Measurements from ENCODE around the gene TFR2. TPM values are rescaled to one million over a fixed set of nuclear protein-coding genes. Genes with fewer than 3 reads are reported as not detected.

Gene TFR2
- total and polyA plus RNA-seq, 2 of the 13 experiments (the other 11 are each of a cell fraction or from before 2014, with no cell fraction given), result 36.9 to 64.2 TPM

- intact Hi-C loops (cut with micrococcal nuclease; ENCODE audit: unreplicated experiment) (no loop called here), in situ Hi-C loops (cut with HindIII; ENCODE audit: extremely low pct_ligation_motif_present, low pct_unique_long_range_greater_than_20kb) (no loop called here)
- Histone ChIP-seq H3K36me3 (replicated peaks in 1 of 2; ENCODE audit: control insufficient read depth in 1 of 2, insufficient read depth in 2 of 2, low read length in 2 of 2) (peaks cover 14 to 29% of the 10 kb centered on the region in 2 experiments; a peak in 4 of 5 replicates), H3K79me2 (ENCODE audit: insufficient read depth, low read length) (peaks cover 9% of the 10 kb centered on the region), H4K20me1 (ENCODE audit: insufficient read depth, low read length) (peaks cover 8% of the 10 kb centered on the region; the same call in 1 of the 2 replicates), H3K9ac (ENCODE audit: insufficient read depth, low read depth, low read length) (no peak overlapping the region), H3K4me1 (ENCODE audit: insufficient read depth, low read length) (peaks cover 38% of the 10 kb centered on the region), H3K27ac (ENCODE audit: extremely low read length, insufficient read depth, low read length) (no peak overlapping the region), H3K4me3 (replicated peaks in 1 of 3; ENCODE audit: insufficient read depth in 1 of 3, low read depth in 2 of 3, low read length in 3 of 3) (no peak overlapping the region), H3K27me3 (ENCODE audit: control insufficient read depth in 1 of 2, insufficient read depth in 2 of 2, low read length in 2 of 2) (peaks cover 0 to 4% of the 10 kb centered on the region in 2 experiments; a peak in 2 of 5 replicates), H3K9me3 (ENCODE audit: low read length) (no peaks in the 10 kb centered on the region), H3K4me2 (ENCODE audit: low read depth, low read length) (no peak overlapping the region), H2AFZ (ENCODE audit: low read length) (no peak overlapping the region)
- POLR2A ChIA-PET, result interaction anchor here (1.0 to 1.8 kb wide), 4 partner anchors 28 to 247 kb away, joined by 3 to 6 read pairs (median 3); partner anchors contain the start of genes MEPCE, MOSPD3 and POP7
- CTCF ChIA-PET (ENCODE audit: low intra/inter-chr PET ratio, low total read pairs), result no interaction called here
- 93% methylated on average over 19 of the region's 23 CpGs for WGBS (ENCODE audit: low lambda C conversion rate)
- DNase-seq (ENCODE audit: low spot score) (no peak), ATAC-seq (no peak), FAIRE-seq (no peak)
- no TSS peak for BruUV-seq (replicated peaks)
- TF ChIP-seq, protein P1, sequence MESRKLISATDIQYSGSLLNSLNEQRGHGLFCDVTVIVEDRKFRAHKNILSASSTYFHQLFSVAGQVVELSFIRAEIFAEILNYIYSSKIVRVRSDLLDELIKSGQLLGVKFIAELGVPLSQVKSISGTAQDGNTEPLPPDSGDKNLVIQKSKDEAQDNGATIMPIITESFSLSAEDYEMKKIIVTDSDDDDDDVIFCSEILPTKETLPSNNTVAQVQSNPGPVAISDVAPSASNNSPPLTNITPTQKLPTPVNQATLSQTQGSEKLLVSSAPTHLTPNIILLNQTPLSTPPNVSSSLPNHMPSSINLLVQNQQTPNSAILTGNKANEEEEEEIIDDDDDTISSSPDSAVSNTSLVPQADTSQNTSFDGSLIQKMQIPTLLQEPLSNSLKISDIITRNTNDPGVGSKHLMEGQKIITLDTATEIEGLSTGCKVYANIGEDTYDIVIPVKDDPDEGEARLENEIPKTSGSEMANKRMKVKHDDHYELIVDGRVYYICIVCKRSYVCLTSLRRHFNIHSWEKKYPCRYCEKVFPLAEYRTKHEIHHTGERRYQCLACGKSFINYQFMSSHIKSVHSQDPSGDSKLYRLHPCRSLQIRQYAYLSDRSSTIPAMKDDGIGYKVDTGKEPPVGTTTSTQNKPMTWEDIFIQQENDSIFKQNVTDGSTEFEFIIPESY (CRISPR knock-in tag; IDR thresholded peaks at IDR 0.05), result peak; percentile 26; the same call in 1 of the 2 replicates
- TF ChIP-seq THAP11 (CRISPR knock-in tag; IDR thresholded peaks at IDR 0.05), result no peak
- 0 out of 2 replicates have a peak, but pooled peaks have one; percentile 42 for TF ChIP-seq HNRNPL (IDR thresholded peaks at IDR 0.05; ENCODE audit: low read depth, low read length)
- TF ChIP-seq POLR2A (IDR thresholded peaks at IDR 0.05; ENCODE audit: insufficient read depth in 1 of 2, low read depth in 2 of 2, low read length in 2 of 2), result 0 out of 4 replicates have a peak, but pooled peaks of 1 of the 2 experiments have one; percentile 26
- TF ChIP-seq ZBTB38 (CRISPR knock-in tag; IDR thresholded peaks at IDR 0.05), result 0 out of 2 replicates have a peak, but pooled peaks have one; percentile 42
Measured at GRCh38 chr7:100676501-100677306, 35.4 kb upstream of the TFR2 start.
